ENCODE data around the gene PGM3.
"Not testable (repeated sequence)": the region's sequence is repeated elsewhere in the genome, so short reads cannot be mapped to it uniquely, and the experiment has no call there.

The PGM3 gene, protein sequence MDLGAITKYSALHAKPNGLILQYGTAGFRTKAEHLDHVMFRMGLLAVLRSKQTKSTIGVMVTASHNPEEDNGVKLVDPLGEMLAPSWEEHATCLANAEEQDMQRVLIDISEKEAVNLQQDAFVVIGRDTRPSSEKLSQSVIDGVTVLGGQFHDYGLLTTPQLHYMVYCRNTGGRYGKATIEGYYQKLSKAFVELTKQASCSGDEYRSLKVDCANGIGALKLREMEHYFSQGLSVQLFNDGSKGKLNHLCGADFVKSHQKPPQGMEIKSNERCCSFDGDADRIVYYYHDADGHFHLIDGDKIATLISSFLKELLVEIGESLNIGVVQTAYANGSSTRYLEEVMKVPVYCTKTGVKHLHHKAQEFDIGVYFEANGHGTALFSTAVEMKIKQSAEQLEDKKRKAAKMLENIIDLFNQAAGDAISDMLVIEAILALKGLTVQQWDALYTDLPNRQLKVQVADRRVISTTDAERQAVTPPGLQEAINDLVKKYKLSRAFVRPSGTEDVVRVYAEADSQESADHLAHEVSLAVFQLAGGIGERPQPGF

GRCh38 chr6:83192871-83193746, at the start of gene PGM3, which contains the start of gene RWDD2A:
Gene PGM3, minus strand, starts transcription at chr6:83193265. Its CDS starts 2,253 bp downstream, at chr6:83191012.
Gene RWDD2A, plus strand, starts transcription at chr6:83193357. Its CDS starts 1,095 bp downstream, at chr6:83194452.
- peak; percentile 81 for DNase-seq

- peak; percentile 12 for DNase-seq
Observed at GRCh38 chr6:83231146-83231545, 38.1 kb upstream of the PGM3 start.

DNA sequence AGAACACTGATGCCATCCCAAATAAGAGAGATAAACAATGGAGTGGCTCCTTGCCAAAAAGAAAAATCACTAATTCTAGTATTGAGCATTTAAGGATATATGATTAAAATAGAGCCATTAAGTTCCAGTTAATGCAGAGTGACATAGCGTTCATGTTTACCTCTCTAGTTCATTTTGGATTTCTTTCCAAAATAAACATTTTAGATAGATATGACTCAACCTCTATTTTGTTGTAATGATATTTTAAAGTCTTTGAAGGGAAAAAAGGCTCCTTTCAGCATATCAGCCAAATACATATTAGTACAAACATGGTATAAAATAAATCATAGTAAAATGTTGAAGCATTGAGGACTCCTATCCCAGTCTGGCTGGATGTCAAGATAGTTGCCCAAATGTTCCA, 33.5 kb upstream of the PGM3 start:
- no peak for DNase-seq

- peak; percentile 45 for DNase-seq
Observed at GRCh38 chr6:83221889-83222479, 28.9 kb upstream of the PGM3 start.

- no peak for DNase-seq
Observed at GRCh38 chr6:83221276-83221675, 28.2 kb upstream of the PGM3 start.

GRCh38 chr6:83220121-83220520, 27.1 kb upstream of the PGM3 start:
- no peak for DNase-seq

GRCh38 chr6:83218646-83219045, 25.6 kb upstream of the PGM3 start:
- no peak for DNase-seq

GRCh38 chr6:83216806-83217205, 23.7 kb upstream of the PGM3 start:
- no peak for DNase-seq

GRCh38 chr6:83215131-83216047, 22.3 kb upstream of the PGM3 start:
- peak; percentile 65 for DNase-seq

GRCh38 chr6:83202031-83202430, 9.0 kb upstream of the PGM3 start:
- DNase-seq: no peak

GRCh38 chr6:83199863-83200225, 6.8 kb upstream of the PGM3 start:
- peak; percentile 58 for DNase-seq

DNA sequence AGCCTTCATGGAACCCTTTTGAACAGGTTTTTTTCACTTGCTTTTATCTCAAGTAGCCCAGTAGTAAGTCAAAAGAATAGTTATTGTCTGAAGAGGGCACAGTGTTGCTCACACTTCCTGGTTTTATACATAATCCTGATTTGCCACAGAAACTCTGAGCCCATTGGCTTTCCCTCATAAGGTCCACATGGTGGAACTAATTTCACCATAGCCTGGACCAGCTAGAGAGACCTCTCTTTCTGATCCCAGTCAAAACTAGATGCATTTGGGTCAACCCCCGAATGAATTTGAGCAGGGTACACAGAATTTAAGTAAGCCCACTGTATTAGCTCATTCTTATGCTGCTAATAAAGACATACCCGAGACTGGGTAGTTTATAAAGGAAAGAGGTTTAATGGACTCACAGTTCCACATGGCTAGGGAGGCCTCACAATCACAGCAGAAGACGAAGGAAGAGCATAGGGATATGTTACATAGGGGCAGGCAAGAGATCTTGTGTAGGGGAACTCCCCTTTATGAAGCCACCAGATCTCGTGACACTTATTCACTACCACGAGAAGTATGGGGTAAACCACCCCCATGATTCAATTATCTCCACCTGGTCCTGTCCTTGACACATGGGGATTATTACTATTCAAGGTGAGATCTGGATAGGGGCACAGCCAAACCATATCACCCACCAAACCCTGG, 6.3 kb upstream of the PGM3 start:
- no peak for DNase-seq

GRCh38 chr6:83198486-83199172, 5.6 kb upstream of the PGM3 start:
- no peak for DNase-seq

- peak; percentile 7 for DNase-seq
Observed at GRCh38 chr6:83193747-83194566, 892 bp upstream of the PGM3 start.

- peak; percentile 57 for DNase-seq
Observed at GRCh38 chr6:83192456-83192855, 609 bp downstream of the PGM3 start.

DNA sequence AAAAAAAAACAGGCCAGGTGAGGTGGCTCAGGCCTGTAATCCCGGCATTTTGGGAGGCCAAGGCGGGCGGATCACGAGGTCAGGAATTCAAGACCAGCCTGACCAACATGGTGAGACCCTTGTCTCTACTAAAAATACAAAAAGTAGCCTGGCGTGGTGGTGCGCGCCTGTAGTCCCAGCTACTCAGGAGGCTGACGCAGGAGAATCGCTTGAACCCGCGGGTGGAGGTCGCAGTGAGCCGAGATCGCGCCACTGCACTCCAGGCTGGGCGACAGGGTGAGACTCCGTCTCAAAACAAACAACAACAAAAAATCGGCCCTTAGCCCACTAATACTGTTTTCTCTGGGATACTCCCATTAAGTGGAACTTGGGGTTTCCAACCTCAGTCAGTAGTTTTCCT, 1.1 kb downstream of the PGM3 start:
- DNase-seq: not testable (repeated sequence)

- DNase-seq: no peak
Observed at GRCh38 chr6:83190626-83191025, 2.4 kb downstream of the PGM3 start.

- no peak for DNase-seq
Observed at GRCh38 chr6:83188501-83188900, 4.6 kb downstream of the PGM3 start.

DNA sequence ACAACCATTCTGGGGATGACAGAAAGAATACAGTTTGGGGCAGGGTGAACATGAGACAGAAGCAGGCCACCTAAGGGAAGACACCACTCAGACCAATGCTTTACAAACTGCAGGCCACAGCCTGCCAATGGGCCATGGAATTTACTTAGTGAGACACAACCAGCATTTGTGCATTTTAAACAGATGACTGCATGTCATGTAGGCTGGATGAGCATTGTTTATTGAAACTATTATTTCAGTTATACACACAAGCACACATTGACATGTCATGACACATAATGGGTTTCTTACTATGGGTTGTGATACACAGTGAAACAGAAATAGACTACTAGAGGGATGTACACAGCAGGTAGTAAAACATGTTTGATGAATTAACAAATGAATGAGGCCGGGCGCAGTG, 8.0 kb downstream of the PGM3 start:
- DNase-seq: no peak
